ENCODE data around the gene DNAJC16.
"Not testable (repeated sequence)": the region's sequence is repeated elsewhere in the genome, so short reads cannot be mapped to it uniquely, and the experiment has no call there.

DNA sequence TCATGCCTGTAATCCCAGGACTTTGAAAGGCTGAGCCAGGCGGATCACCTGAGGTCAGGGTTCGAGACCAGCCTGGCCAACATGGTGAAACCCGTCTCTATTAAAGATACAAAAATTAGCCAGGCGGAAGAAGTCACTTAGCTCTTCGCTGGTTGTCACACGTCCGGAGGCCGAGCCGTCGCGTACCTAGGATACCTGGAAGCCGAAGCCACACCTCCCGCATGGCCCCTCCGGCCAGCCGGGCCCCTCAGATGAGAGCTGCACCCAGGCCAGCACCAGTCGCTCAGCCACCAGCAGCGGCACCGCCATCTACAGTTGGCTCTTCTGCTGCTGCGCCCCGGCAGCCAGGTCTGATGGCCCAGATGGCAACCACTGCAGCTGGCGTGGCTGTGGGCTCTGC lies 77.8 kb downstream of the DNAJC16 start:
- not testable (repeated sequence) for TF ChIP-seq POLR2A, CTCF (IDR thresholded peaks at IDR 0.05)
